ENCODE results near the gene NTRK2.

The NTRK2 gene

DNA sequence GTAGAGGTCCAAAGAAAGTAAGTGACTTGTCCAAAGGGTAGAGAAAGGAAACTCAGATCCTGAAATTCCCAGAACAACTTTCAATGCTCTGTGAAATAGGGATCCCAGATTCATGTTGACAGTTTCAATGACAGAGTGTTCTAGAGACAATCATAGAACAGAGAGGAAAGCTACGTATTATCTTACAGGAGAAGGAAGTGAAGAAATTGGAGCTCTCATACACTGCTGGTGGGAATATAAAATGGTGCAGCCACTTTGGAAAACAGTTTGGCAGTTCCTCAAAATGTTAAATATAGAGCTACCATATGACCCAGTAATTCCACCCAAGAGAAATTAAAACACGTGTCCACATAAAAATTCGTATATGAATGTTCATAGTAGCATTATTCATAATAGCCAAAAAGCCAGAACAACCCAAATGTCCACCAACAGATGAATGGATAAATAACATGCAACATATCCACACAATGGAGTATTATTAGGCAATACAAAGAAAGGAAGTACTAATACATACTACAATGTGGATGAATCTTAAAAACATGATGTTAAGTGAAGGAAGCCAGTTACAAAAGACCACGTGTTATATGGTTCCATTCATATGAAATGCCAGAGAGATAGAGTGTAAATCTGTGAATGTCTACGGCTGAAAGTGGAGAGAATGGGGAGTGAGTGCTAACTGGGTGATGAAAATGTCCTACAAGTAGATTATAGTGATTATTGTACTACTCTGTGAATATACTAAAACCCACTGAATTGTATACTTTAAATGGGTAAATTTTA, 197.1 kb downstream of the NTRK2 start:
- H3K27me3 ChIP-seq (ENCODE audit: control insufficient read depth, low read length): no peaks in the 10 kb centered on the region
- H3K4me1 ChIP-seq (ENCODE audit: control insufficient read depth, low read length): no peaks in the 10 kb centered on the region
- H3K9me3 ChIP-seq (ENCODE audit: control insufficient read depth, insufficient read depth, low read length): no peaks in the 10 kb centered on the region
- no peak overlapping the region for H3K4me3 ChIP-seq (ENCODE audit: low read length)
- H4K20me1 ChIP-seq (ENCODE audit: control insufficient read depth, insufficient read depth, low read depth, low read length): no peaks in the 10 kb centered on the region
- TF ChIP-seq, protein P1, sequence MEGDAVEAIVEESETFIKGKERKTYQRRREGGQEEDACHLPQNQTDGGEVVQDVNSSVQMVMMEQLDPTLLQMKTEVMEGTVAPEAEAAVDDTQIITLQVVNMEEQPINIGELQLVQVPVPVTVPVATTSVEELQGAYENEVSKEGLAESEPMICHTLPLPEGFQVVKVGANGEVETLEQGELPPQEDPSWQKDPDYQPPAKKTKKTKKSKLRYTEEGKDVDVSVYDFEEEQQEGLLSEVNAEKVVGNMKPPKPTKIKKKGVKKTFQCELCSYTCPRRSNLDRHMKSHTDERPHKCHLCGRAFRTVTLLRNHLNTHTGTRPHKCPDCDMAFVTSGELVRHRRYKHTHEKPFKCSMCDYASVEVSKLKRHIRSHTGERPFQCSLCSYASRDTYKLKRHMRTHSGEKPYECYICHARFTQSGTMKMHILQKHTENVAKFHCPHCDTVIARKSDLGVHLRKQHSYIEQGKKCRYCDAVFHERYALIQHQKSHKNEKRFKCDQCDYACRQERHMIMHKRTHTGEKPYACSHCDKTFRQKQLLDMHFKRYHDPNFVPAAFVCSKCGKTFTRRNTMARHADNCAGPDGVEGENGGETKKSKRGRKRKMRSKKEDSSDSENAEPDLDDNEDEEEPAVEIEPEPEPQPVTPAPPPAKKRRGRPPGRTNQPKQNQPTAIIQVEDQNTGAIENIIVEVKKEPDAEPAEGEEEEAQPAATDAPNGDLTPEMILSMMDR (IDR thresholded peaks at IDR 0.05; ENCODE audit: low read depth, low read length, poor library complexity, severe bottlenecking): no peak
- no peak for TF ChIP-seq EZH2phosphoT487 (IDR thresholded peaks at IDR 0.05; ENCODE audit: borderline replicate concordance, low read length)
- no peaks in the 10 kb centered on the region for H3K36me3 ChIP-seq (ENCODE audit: control insufficient read depth, low read length)
- H3F3A ChIP-seq (ENCODE audit: control insufficient read depth, insufficient read depth): no peaks in the 10 kb centered on the region
- no peaks in the 10 kb centered on the region for H3K9me2 ChIP-seq (replicated peaks; ENCODE audit: control insufficient read depth, low read length)
- H3K79me2 ChIP-seq (ENCODE audit: control insufficient read depth, low read length): no peaks in the 10 kb centered on the region
- H3K27ac ChIP-seq (ENCODE audit: low read depth, low read length): no peak overlapping the region
- no peak overlapping the region for H3K4me2 ChIP-seq (ENCODE audit: low read length)

DNA sequence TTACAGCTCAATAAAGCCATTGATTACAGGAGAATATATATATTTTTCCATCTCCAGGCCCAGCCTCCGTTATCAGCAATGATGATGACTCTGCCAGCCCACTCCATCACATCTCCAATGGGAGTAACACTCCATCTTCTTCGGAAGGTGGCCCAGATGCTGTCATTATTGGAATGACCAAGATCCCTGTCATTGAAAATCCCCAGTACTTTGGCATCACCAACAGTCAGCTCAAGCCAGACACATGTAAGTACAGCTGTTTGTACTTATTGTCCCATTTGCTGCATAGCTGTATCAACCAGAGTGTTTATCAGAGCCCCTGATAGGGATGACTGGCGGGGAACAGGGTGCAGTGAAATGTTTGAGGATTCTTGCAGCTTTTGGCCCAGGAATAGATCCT, 197.7 kb downstream of the NTRK2 start:
- Histone ChIP-seq H3K4me1 (ENCODE audit: control insufficient read depth, low read length) (no peaks in the 10 kb centered on the region), H3K9me3 (ENCODE audit: control insufficient read depth, insufficient read depth, low read length) (no peaks in the 10 kb centered on the region), H3K4me2 (ENCODE audit: low read length) (no peak overlapping the region), H3K79me2 (ENCODE audit: control insufficient read depth, low read length) (no peaks in the 10 kb centered on the region), H3K4me3 (ENCODE audit: low read length) (no peak overlapping the region), H4K20me1 (ENCODE audit: control insufficient read depth, insufficient read depth, low read depth, low read length) (no peaks in the 10 kb centered on the region), H3K27me3 (ENCODE audit: control insufficient read depth, low read length) (no peaks in the 10 kb centered on the region), H3K36me3 (ENCODE audit: control insufficient read depth, low read length) (no peaks in the 10 kb centered on the region), H3F3A (ENCODE audit: control insufficient read depth, insufficient read depth) (no peaks in the 10 kb centered on the region), H3K27ac (ENCODE audit: low read depth, low read length) (no peak overlapping the region), H3K9me2 (replicated peaks; ENCODE audit: control insufficient read depth, low read length) (no peaks in the 10 kb centered on the region)
- TF ChIP-seq, protein P1 (IDR thresholded peaks at IDR 0.05; ENCODE audit: low read depth, low read length, poor library complexity, severe bottlenecking): no peak
- no peak for TF ChIP-seq EZH2phosphoT487 (IDR thresholded peaks at IDR 0.05; ENCODE audit: borderline replicate concordance, low read length)

DNA sequence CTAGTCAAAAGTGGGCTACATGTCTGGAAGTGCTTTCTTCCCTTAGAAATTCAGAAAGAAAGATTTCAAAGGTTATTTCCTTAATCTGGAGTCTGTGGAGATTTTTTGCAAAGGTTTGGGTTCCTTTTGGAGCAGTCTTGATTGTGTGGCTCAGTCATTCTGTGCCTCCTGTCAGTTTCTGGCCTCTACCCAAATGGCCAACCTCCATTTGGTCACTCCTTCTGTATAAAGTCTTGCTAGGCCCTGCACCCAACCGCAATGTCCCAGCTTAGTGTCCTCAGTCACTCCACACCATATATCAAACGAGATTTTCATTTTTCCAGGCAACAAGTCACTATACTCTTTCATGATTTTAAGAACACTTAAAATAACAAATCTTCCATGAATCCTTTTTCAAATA, 199.6 kb downstream of the NTRK2 start:
- Histone ChIP-seq H3K9me3 (ENCODE audit: control insufficient read depth, insufficient read depth, low read length) (no peaks in the 10 kb centered on the region), H4K20me1 (ENCODE audit: control insufficient read depth, insufficient read depth, low read depth, low read length) (no peaks in the 10 kb centered on the region), H3K36me3 (ENCODE audit: control insufficient read depth, low read length) (no peaks in the 10 kb centered on the region), H3F3A (ENCODE audit: control insufficient read depth, insufficient read depth) (no peaks in the 10 kb centered on the region), H3K9me2 (replicated peaks; ENCODE audit: control insufficient read depth, low read length) (no peaks in the 10 kb centered on the region), H3K4me1 (ENCODE audit: control insufficient read depth, low read length) (no peaks in the 10 kb centered on the region), H3K27me3 (ENCODE audit: control insufficient read depth, low read length) (no peaks in the 10 kb centered on the region), H3K4me2 (ENCODE audit: low read length) (no peak overlapping the region), H3K79me2 (ENCODE audit: control insufficient read depth, low read length) (no peaks in the 10 kb centered on the region), H3K4me3 (ENCODE audit: low read length) (no peak overlapping the region), H3K27ac (ENCODE audit: low read depth, low read length) (no peak overlapping the region)
- TF ChIP-seq, protein P1 (IDR thresholded peaks at IDR 0.05; ENCODE audit: low read depth, low read length, poor library complexity, severe bottlenecking): no peak
- TF ChIP-seq EZH2phosphoT487 (IDR thresholded peaks at IDR 0.05; ENCODE audit: borderline replicate concordance, low read length): no peak
